ENCODE data around the gene PROX2. TPM values are rescaled to one million over a fixed set of nuclear protein-coding genes. Genes with fewer than 3 reads are reported as not detected.

PROX2 gene
- total RNA-seq, 1 experiment from 2014 or later: not detected

- DNase-seq (no peak), ATAC-seq (no peak)
- Histone ChIP-seq H3K4me2 (ENCODE audit: low read length) (no peak overlapping the region), H3K4me1 (ENCODE audit: insufficient read depth, low read length) (no peaks in the 10 kb centered on the region), H3K9me3 (ENCODE audit: low read length) (no peaks in the 10 kb centered on the region), H3K9me2 (replicated peaks; ENCODE audit: low read length) (no peaks in the 10 kb centered on the region), H3K79me2 (ENCODE audit: low read length) (no peaks in the 10 kb centered on the region), H3K9ac (ENCODE audit: low read length) (no peak overlapping the region), H3F3A (ENCODE audit: low read length, unreplicated experiment) (no peaks in the 10 kb centered on the region), H3K4me3 (ENCODE audit: low read length) (no peak overlapping the region), H3K27ac (ENCODE audit: low read length) (no peak overlapping the region), H3K36me3 (ENCODE audit: low read depth, low read length) (no peaks in the 10 kb centered on the region), H2AFZ (ENCODE audit: low read length) (no peak overlapping the region), H3K27me3 (ENCODE audit: low read length) (no peaks in the 10 kb centered on the region), H4K20me1 (ENCODE audit: low read length) (no peaks in the 10 kb centered on the region)
- ChIA-PET CTCF (no interaction called here), POLR2A (ENCODE audit: unreplicated experiment) (no interaction called here)
- no peak for TF ChIP-seq CTCF (conservative IDR thresholded peaks at IDR 0.05; ENCODE audit: low read depth, low read length)
- BruUV-seq (replicated peaks): no TSS peak
- intact Hi-C loops (cut with micrococcal nuclease): no loop called here
Observed at GRCh38 chr14:74841230-74842207, 34.4 kb downstream of the PROX2 start.

GRCh38 chr14:74840603-74841030 lies 35.3 kb downstream of the PROX2 start:
- H3K4me2 ChIP-seq (ENCODE audit: low read length): no peak overlapping the region
- TF ChIP-seq CTCF (conservative IDR thresholded peaks at IDR 0.05; ENCODE audit: low read depth, low read length): no peak
- TF ChIP-seq EZH2 (IDR thresholded peaks at IDR 0.05; ENCODE audit: low read length, unreplicated experiment): no peak
- no peak for TF ChIP-seq EZH2phosphoT487 (IDR thresholded peaks at IDR 0.05; ENCODE audit: borderline replicate concordance, low read length)
- H3K4me3 ChIP-seq (ENCODE audit: low read length): no peak overlapping the region
- no peaks in the 10 kb centered on the region for H3F3A ChIP-seq (ENCODE audit: low read length, unreplicated experiment)
- no peaks in the 10 kb centered on the region for H3K9me3 ChIP-seq (ENCODE audit: low read length)
- no peaks in the 10 kb centered on the region for H3K4me1 ChIP-seq (ENCODE audit: insufficient read depth, low read length)
- H4K20me1 ChIP-seq (ENCODE audit: low read length): no peaks in the 10 kb centered on the region
- BruUV-seq (replicated peaks): no TSS peak
- no peak for ATAC-seq
- peaks cover 9% of the 10 kb centered on the region; the same call in 1 of the 2 replicates for H3K36me3 ChIP-seq (ENCODE audit: low read depth, low read length)
- no peaks in the 10 kb centered on the region for H3K9me2 ChIP-seq (replicated peaks; ENCODE audit: low read length)
- H2AFZ ChIP-seq (ENCODE audit: low read length): no peak overlapping the region
- H3K9ac ChIP-seq (ENCODE audit: low read length): no peak overlapping the region
- no peak overlapping the region for H3K27ac ChIP-seq (ENCODE audit: low read length)
- DNase-seq: no peak
- intact Hi-C loops (cut with micrococcal nuclease): no loop called here
- ChIA-PET CTCF (no interaction called here), POLR2A (ENCODE audit: unreplicated experiment) (no interaction called here)
- no peaks in the 10 kb centered on the region for H3K79me2 ChIP-seq (ENCODE audit: low read length)
- no peaks in the 10 kb centered on the region for H3K27me3 ChIP-seq (ENCODE audit: low read length)

- DNase-seq (no peak), ATAC-seq (no peak)
- Histone ChIP-seq H3K4me2 (ENCODE audit: low read length) (no peak overlapping the region), H3K36me3 (ENCODE audit: low read depth, low read length) (peaks cover 9% of the 10 kb centered on the region; the same call in 1 of the 2 replicates), H3K9me2 (replicated peaks; ENCODE audit: low read length) (no peaks in the 10 kb centered on the region), H3K27ac (ENCODE audit: low read length) (no peak overlapping the region), H3K4me3 (ENCODE audit: low read length) (no peak overlapping the region), H3F3A (ENCODE audit: low read length, unreplicated experiment) (no peaks in the 10 kb centered on the region), H3K9me3 (ENCODE audit: low read length) (no peaks in the 10 kb centered on the region), H2AFZ (ENCODE audit: low read length) (no peak overlapping the region), H3K4me1 (ENCODE audit: insufficient read depth, low read length) (no peaks in the 10 kb centered on the region), H3K27me3 (ENCODE audit: low read length) (no peaks in the 10 kb centered on the region), H4K20me1 (ENCODE audit: low read length) (no peaks in the 10 kb centered on the region), H3K9ac (ENCODE audit: low read length) (no peak overlapping the region), H3K79me2 (ENCODE audit: low read length) (no peaks in the 10 kb centered on the region)
- no TSS peak for BruUV-seq (replicated peaks)
- POLR2A ChIA-PET (ENCODE audit: unreplicated experiment): no interaction called here
- intact Hi-C loops (cut with micrococcal nuclease): no loop called here
- TF ChIP-seq EZH2 (IDR thresholded peaks at IDR 0.05; ENCODE audit: low read length, unreplicated experiment) (no peak), EZH2phosphoT487 (IDR thresholded peaks at IDR 0.05; ENCODE audit: borderline replicate concordance, low read length) (no peak), CTCF (conservative IDR thresholded peaks at IDR 0.05; ENCODE audit: low read depth, low read length) (no peak)
- CTCF ChIA-PET: no interaction called here
Observed at GRCh38 chr14:74838166-74838565, 37.8 kb downstream of the PROX2 start.
